ENCODE measurements around the gene RBCK1. TPM values are rescaled to one million over a fixed set of nuclear protein-coding genes. Genes with fewer than 3 reads are reported as not detected.
"Not testable (repeated sequence)": the region's sequence is repeated elsewhere in the genome, so short reads cannot be mapped to it uniquely, and the experiment has no call there.

RBCK1 gene
- total RNA-seq, 1 donor from 2014 or later, result 119 TPM

- Mint-ChIP-seq H3K36me3 (ENCODE audit: unreplicated experiment) (no peaks in the 10 kb centered on the region), H3K4me3 (ENCODE audit: unreplicated experiment) (no peak overlapping the region), H3K4me1 (ENCODE audit: unreplicated experiment) (peaks cover 16% of the 10 kb centered on the region), H3K9me3 (ENCODE audit: unreplicated experiment) (no peaks in the 10 kb centered on the region), H3K27ac (ENCODE audit: unreplicated experiment) (no peak overlapping the region), H3K27me3 (ENCODE audit: unreplicated experiment) (no peaks in the 10 kb centered on the region)
- TF ChIP-seq CTCF (IDR thresholded peaks at IDR 0.05), result no peak
- DNase-seq (ENCODE audit: extremely low spot score, unreplicated experiment), result no peak
These were observed 40.6 kb upstream of the RBCK1 start for GRCh38 chr20:367486-367887.

DNA sequence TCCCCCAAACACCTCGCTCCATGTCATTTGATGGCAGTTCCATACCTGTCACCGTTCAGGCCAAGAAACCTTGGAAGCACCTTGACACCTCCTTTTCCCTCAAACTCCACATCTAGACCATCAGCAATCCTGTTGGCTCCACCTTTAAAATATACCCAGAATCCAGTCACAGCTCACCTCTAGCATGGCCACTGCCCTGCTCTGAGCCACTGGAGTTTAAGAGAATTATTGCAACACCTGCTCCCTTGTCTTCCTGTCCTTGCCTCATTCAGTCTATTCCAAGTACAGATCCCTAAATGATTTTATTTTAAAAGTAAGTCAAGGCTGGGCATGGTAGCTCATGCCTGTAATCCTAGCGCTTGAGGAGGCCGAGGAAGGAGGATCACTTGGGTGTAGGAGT, 39.2 kb upstream of the RBCK1 start:
- TF ChIP-seq CTCF (IDR thresholded peaks at IDR 0.05), result no peak
- no peak overlapping the region for H3K4me3 Mint-ChIP-seq (ENCODE audit: unreplicated experiment)
- H3K36me3 Mint-ChIP-seq (ENCODE audit: unreplicated experiment), result no peaks in the 10 kb centered on the region
- peaks cover 22% of the 10 kb centered on the region for H3K4me1 Mint-ChIP-seq (ENCODE audit: unreplicated experiment)
- no peak overlapping the region for H3K27ac Mint-ChIP-seq (ENCODE audit: unreplicated experiment)
- no peaks in the 10 kb centered on the region for H3K9me3 Mint-ChIP-seq (ENCODE audit: unreplicated experiment)
- no peaks in the 10 kb centered on the region for H3K27me3 Mint-ChIP-seq (ENCODE audit: unreplicated experiment)
- DNase-seq (ENCODE audit: extremely low spot score, unreplicated experiment), result no peak

GRCh38 chr20:370151-370600, 37.9 kb upstream of the RBCK1 start:
- Mint-ChIP-seq H3K4me3 (ENCODE audit: unreplicated experiment) (no peak overlapping the region), H3K27me3 (ENCODE audit: unreplicated experiment) (no peaks in the 10 kb centered on the region), H3K36me3 (ENCODE audit: unreplicated experiment) (no peaks in the 10 kb centered on the region), H3K4me1 (ENCODE audit: unreplicated experiment) (peaks cover 19% of the 10 kb centered on the region), H3K27ac (ENCODE audit: unreplicated experiment) (no peak overlapping the region), H3K9me3 (ENCODE audit: unreplicated experiment) (no peaks in the 10 kb centered on the region)
- no peak for TF ChIP-seq CTCF (IDR thresholded peaks at IDR 0.05)
- no peak for DNase-seq (ENCODE audit: extremely low spot score, unreplicated experiment)

GRCh38 chr20:370977-371754, 36.9 kb upstream of the RBCK1 start:
- Mint-ChIP-seq H3K4me1 (ENCODE audit: unreplicated experiment) (peaks cover 19% of the 10 kb centered on the region), H3K4me3 (ENCODE audit: unreplicated experiment) (no peak overlapping the region), H3K36me3 (ENCODE audit: unreplicated experiment) (no peaks in the 10 kb centered on the region), H3K9me3 (ENCODE audit: unreplicated experiment) (no peaks in the 10 kb centered on the region), H3K27ac (ENCODE audit: unreplicated experiment) (peak overlapping the region; percentile 79), H3K27me3 (ENCODE audit: unreplicated experiment) (no peaks in the 10 kb centered on the region)
- DNase-seq (ENCODE audit: extremely low spot score, unreplicated experiment), result no peak
- TF ChIP-seq CTCF (IDR thresholded peaks at IDR 0.05), result no peak

DNA sequence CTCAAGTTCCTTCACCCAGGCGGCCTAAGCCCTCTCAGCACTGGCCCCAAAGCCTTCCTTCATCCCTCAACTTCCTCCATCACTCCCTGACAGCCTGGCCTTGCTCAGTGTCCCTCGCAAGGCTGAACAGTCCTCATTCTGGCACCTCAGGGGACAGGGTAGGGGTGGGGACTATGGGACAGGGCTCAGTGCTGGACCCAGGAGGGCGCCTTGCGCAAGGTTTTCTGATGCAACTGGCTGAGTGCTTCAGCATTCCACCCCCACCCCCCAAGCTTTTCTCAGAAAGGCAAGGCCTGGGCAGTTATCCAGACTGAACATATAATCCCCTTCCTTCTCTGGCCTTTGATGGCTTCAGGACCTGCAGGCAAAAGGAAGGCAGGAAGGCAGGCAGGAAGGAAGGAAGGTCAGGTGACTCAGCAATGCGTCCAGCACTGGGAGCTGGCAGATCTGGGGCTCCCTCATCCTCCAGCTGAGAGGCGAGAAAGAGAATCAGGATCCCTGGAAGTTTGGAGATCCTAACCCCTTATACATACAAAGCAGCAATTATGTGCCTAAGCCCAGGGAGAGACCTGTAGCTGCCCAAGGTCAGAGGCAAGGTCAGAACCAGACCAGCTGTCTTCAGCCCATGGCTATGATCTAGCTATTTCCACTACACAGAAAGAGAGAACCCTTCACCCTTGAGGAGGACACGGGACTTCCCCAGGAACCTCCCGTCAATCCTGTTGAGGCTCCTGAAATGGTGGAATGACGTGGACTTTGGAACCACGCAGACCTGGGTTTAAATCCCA, 36.1 kb upstream of the RBCK1 start:
- Mint-ChIP-seq H3K9me3 (ENCODE audit: unreplicated experiment) (no peaks in the 10 kb centered on the region), H3K4me1 (ENCODE audit: unreplicated experiment) (peaks cover 17% of the 10 kb centered on the region), H3K27ac (ENCODE audit: unreplicated experiment) (peak overlapping the region; percentile 79), H3K36me3 (ENCODE audit: unreplicated experiment) (no peaks in the 10 kb centered on the region), H3K27me3 (ENCODE audit: unreplicated experiment) (no peaks in the 10 kb centered on the region), H3K4me3 (ENCODE audit: unreplicated experiment) (no peak overlapping the region)
- DNase-seq (ENCODE audit: extremely low spot score, unreplicated experiment), result no peak
- TF ChIP-seq CTCF (IDR thresholded peaks at IDR 0.05), result no peak

GRCh38 chr20:372543-373082, 35.5 kb upstream of the RBCK1 start:
- not testable (repeated sequence) for H3K36me3 Mint-ChIP-seq (ENCODE audit: unreplicated experiment); H3K27me3 Mint-ChIP-seq (ENCODE audit: unreplicated experiment); DNase-seq (ENCODE audit: extremely low spot score, unreplicated experiment); H3K9me3 Mint-ChIP-seq (ENCODE audit: unreplicated experiment); H3K4me3 Mint-ChIP-seq (ENCODE audit: unreplicated experiment)
- peak overlapping the region; percentile 79 for H3K27ac Mint-ChIP-seq (ENCODE audit: unreplicated experiment)
- H3K4me1 Mint-ChIP-seq (ENCODE audit: unreplicated experiment), result peaks cover 17% of the 10 kb centered on the region

Measured in osteocyte (in vitro differentiated cells).